HCT116 (cell line): ENCODE data around the gene ATF5. TPM values are rescaled to one million over a fixed set of nuclear protein-coding genes. Genes with fewer than 3 reads are reported as not detected.

Source experiments
- ATAC-seq: fragments of 200-7000 bp; cut with Tn5 transposase; 2 replicates; pipeline ENCODE4 v1.9.1; 2020; ENCODE audit warnings: mild to moderate bottlenecking, moderate library complexity
- BruUV-seq: library from RNA; stranded (reverse); fragments of 400-500 nt; replicated peaks from 2 replicates; lab custom pipeline; 2021; lab: Mats Ljungman, UMichigan
- CTCF ChIA-PET: fragments of 300-600 bp; sonication (Branson Sonifier 250); formaldehyde crosslinking; loops from one replicate; lab custom pipeline; 2021; ENCODE audit warnings: antibody characterized with exemption; lab: Charles Lee
- POLR2A ChIA-PET: fragments of 300-600, 350-600 bp; sonication (Branson Sonifier 250); formaldehyde crosslinking; loops from one replicate; lab custom pipeline; 2021; ENCODE audit warnings: antibody characterized with exemption; lab: Charles Lee
- RAD21 ChIA-PET, 2 experiments: fragments of 300-600 bp; sonication (Branson Sonifier 250); formaldehyde crosslinking; loops; one replicate each; lab custom pipeline; 2023; ENCODE audit warnings: low total read pairs in 2 of 2; ENCODE audit not compliant: uncharacterized antibody in 2 of 2, unreplicated experiment in 2 of 2, low non-redundant PET in 1 of 2; lab: Charles Lee
- DNase-seq: peaks from one replicate; pipeline ENCODE4 v3.0.0-alpha.2; 2010; ENCODE audit warnings: low read depth, low spot score
- H2AFZ ChIP-seq: fragments of 200-600 bp; shearing (Covaris generic), sonication (generic); 2 replicates; pipeline ENCODE4 v1.6.1; 2017; ENCODE audit warnings: low read depth, mixed run types, mixed read lengths, antibody characterized with exemption, low read length; ENCODE audit not compliant: poor library complexity, severe bottlenecking
- H3K27ac ChIP-seq: 2 replicates; pipeline ENCODE4 v1.5.1; 2012; ENCODE audit warnings: low read depth, low read length
- H3K27me3 ChIP-seq: fragments of 200-600 bp; sonication (generic); 2 replicates; pipeline ENCODE4 v1.6.1; 2016; ENCODE audit warnings: mixed run types, low read length, mixed read lengths; ENCODE audit not compliant: insufficient read depth
- H3K36me3 ChIP-seq, 2 experiments: fragments of 200-500 bp in 1 of 2; fragments of 200-600 bp in 1 of 2; sonication (Bioruptor generic) in 1 of 2; sonication (generic) in 1 of 2; 2 replicates each; pipeline versions ENCODE4 v1.5.1 to v1.6.1; 2014 to 2016; ENCODE audit warnings: low read length in 2 of 2, inconsistent platforms in 1 of 2, mixed read lengths in 1 of 2, mixed run types in 1 of 2; ENCODE audit not compliant: insufficient read depth in 2 of 2, control insufficient read depth in 1 of 2
- H3K4me1 ChIP-seq, 2 experiments: fragments of 200-600 bp in 1 of 2; sonication (generic) in 1 of 2; 2 replicates each; pipeline versions ENCODE4 v1.5.1 to v1.6.1; 2012 to 2017; ENCODE audit warnings: low read length in 2 of 2, inconsistent platforms in 1 of 2, mild to moderate bottlenecking in 1 of 2, mixed read lengths in 1 of 2, mixed run types in 1 of 2, moderate library complexity in 1 of 2; ENCODE audit not compliant: insufficient read depth in 2 of 2, control insufficient read depth in 1 of 2
- H3K4me2 ChIP-seq: fragments of 200-600 bp; sonication (generic); 2 replicates; pipeline ENCODE4 v1.6.1; 2017; ENCODE audit warnings: mixed run types, low read length, mixed read lengths
- H3K4me3 ChIP-seq, 2 experiments: fragments of 200-600 bp in 1 of 2; sonication (generic) in 1 of 2; replicated peaks in 1 of 2; 2 replicates each; pipeline ENCODE4 v1.5.1; 2011 to 2016; ENCODE audit warnings: low read length in 2 of 2, control low read depth in 1 of 2, low read depth in 1 of 2, mild to moderate bottlenecking in 1 of 2, mixed read lengths in 1 of 2, mixed run types in 1 of 2
- H3K79me2 ChIP-seq: fragments of 200-600 bp; sonication (generic); 2 replicates; pipeline ENCODE4 v1.6.1; 2017; ENCODE audit warnings: mild to moderate bottlenecking, mixed run types, low read length, moderate library complexity, mixed read lengths; ENCODE audit not compliant: insufficient read depth
- H3K9ac ChIP-seq: fragments of 200-600 bp; sonication (generic); 2 replicates; pipeline ENCODE4 v1.6.1; 2016; ENCODE audit warnings: low read length, mixed read lengths
- H3K9me2 ChIP-seq: fragments of 200-600 bp; sonication (generic), shearing (Covaris generic); 2 replicates; pipeline ENCODE4 v1.6.1; 2017; ENCODE audit warnings: mixed run types, mild to moderate bottlenecking, moderate library complexity; ENCODE audit not compliant: insufficient read depth
- H3K9me3 ChIP-seq, 2 experiments: fragments of 200-500 bp in 1 of 2; fragments of 200-600 bp in 1 of 2; sonication (Bioruptor generic) in 1 of 2; sonication (generic) in 1 of 2; 2 replicates each; pipeline ENCODE4 v1.6.1; 2014 to 2017; ENCODE audit warnings: low read length in 2 of 2, mixed read lengths in 2 of 2, inconsistent platforms in 1 of 2, low read depth in 1 of 2, mild to moderate bottlenecking in 1 of 2, mixed run types in 1 of 2, moderate library complexity in 1 of 2; ENCODE audit not compliant: control insufficient read depth in 1 of 2, insufficient read depth in 1 of 2
- H4K20me1 ChIP-seq: fragments of 200-600 bp; sonication (generic), shearing (Covaris generic); 2 replicates; pipeline ENCODE4 v1.6.1; 2017; ENCODE audit warnings: mixed run types, mild to moderate bottlenecking, moderate library complexity; ENCODE audit not compliant: insufficient read depth
- EZH2phosphoT487 ChIP-seq: fragments of 200-600 bp; IDR thresholded peaks from 2 replicates; pipeline ENCODE4 v1.6.1; 2018; ENCODE audit warnings: antibody characterized with exemption, borderline replicate concordance
- POLR2A ChIP-seq: IDR thresholded peaks from 2 replicates; pipeline ENCODE4 v1.7.0; 2011; ENCODE audit warnings: borderline replicate concordance; ENCODE audit not compliant: insufficient read depth, insufficient read length; ENCODE audit errors: extremely low read depth
- SIN3A ChIP-seq: IDR thresholded peaks from 2 replicates; pipeline ENCODE4 v1.6.1; 2012; ENCODE audit warnings: low read depth
- SP1 ChIP-seq: IDR thresholded peaks from 2 replicates; pipeline ENCODE4 v1.6.1; 2012; ENCODE audit warnings: low read depth
- intact Hi-C: fragments of 100-400 bp; cut with micrococcal nuclease; formaldehyde crosslinking; loops from 2 replicates; pipeline ENCODE4 v1.10.0; 2022
- total RNA-seq: library from RNA; stranded (reverse); gene quantifications from one replicate; pipeline ENCODE4 v1.2.1, GENCODE V29; 2021; ENCODE audit not compliant: unreplicated experiment

ATF5 gene
- total RNA-seq, 1 experiment from 2014 or later = 28.2 TPM

GRCh38 chr19:49892716-49893115 lies 36.3 kb upstream of the ATF5 start:
- Histone ChIP-seq H4K20me1 (no peaks in the 10 kb centered on the region), H3K36me3 (no peaks in the 10 kb centered on the region), H3K27ac (no peak overlapping the region), H3K79me2 (no peaks in the 10 kb centered on the region), H3K4me2 (no peak overlapping the region), H3K4me1 (peaks cover 6 to 18% of the 10 kb centered on the region in 2 experiments), H3K9me2 (no peaks in the 10 kb centered on the region), H3K4me3 (no peak overlapping the region), H3K9ac (no peak overlapping the region), H3K27me3 (no peaks in the 10 kb centered on the region), H3K9me3 (no peaks in the 10 kb centered on the region), H2AFZ (no peak overlapping the region)
- CTCF ChIA-PET = no interaction called here
- intact Hi-C loops = no loop called here
- POLR2A ChIA-PET = no interaction called here
- RAD21 ChIA-PET = no interaction called here
- no peak for DNase-seq
- no peak for ATAC-seq
- TF ChIP-seq SP1 (no peak), POLR2A (no peak), EZH2phosphoT487 (no peak)
- no TSS peak for BruUV-seq

GRCh38 chr19:49894011-49894664 lies 34.9 kb upstream of the ATF5 start:
- no peak for TF ChIP-seq SIN3A
- H3K9me3 ChIP-seq = no peaks in the 10 kb centered on the region
- H3K9ac ChIP-seq = no peak overlapping the region
- H2AFZ ChIP-seq = no peak overlapping the region
- no peaks in the 10 kb centered on the region for H3K36me3 ChIP-seq
- H3K9me2 ChIP-seq = no peaks in the 10 kb centered on the region
- H3K27me3 ChIP-seq = no peaks in the 10 kb centered on the region
- peaks cover 6 to 21% of the 10 kb centered on the region in 2 experiments for H3K4me1 ChIP-seq
- H3K79me2 ChIP-seq = no peaks in the 10 kb centered on the region
- no peak for DNase-seq
- POLR2A ChIA-PET = no interaction called here
- RAD21 ChIA-PET = no interaction called here
- ATAC-seq = no peak
- H3K4me2 ChIP-seq = no peak overlapping the region
- CTCF ChIA-PET = no interaction called here
- no peak overlapping the region for H3K27ac ChIP-seq
- intact Hi-C loops = no loop called here
- H3K4me3 ChIP-seq = no peak overlapping the region
- H4K20me1 ChIP-seq = no peaks in the 10 kb centered on the region
- BruUV-seq = no TSS peak
